Stimulated activated CD4-positive, alpha-beta T cell treated with anti-CD3 and anti-CD28 coated beads, Interleukin-12 subunit alpha, Interleukin-12 subunit beta, amount 100 ng/mL, for 48 hours (primary cell): ENCODE data around the gene LACTB.
"Not testable (repeated sequence)": the region's sequence is repeated elsewhere in the genome, so short reads cannot be mapped to it uniquely, and the experiment has no call there.

Source experiments
- DNase-seq, 3 donors: peaks; one replicate each; pipeline ENCODE4 v3.0.0-alpha.2; 2020; ENCODE audit warnings: low read depth in 2 of 3, low spot score in 1 of 3

LACTB gene

GRCh38 chr15:63089260-63090043, 32.2 kb upstream of the LACTB start:
- DNase-seq = no peak

- DNase-seq = no peak
Measured at GRCh38 chr15:63090472-63090871, 31.2 kb upstream of the LACTB start.

GRCh38 chr15:63090887-63091286, 30.8 kb upstream of the LACTB start:
- DNase-seq = no peak

- no peak for DNase-seq
Measured at GRCh38 chr15:63091679-63092446, 29.8 kb upstream of the LACTB start.

- peak; percentile 52 to 84 (median 64) for DNase-seq
Measured at GRCh38 chr15:63093486-63094205, 28.0 kb upstream of the LACTB start.

- no peak for DNase-seq
Measured at GRCh38 chr15:63094495-63094931, 27.1 kb upstream of the LACTB start.

- DNase-seq = no peak
Measured at GRCh38 chr15:63096178-63096577, 25.5 kb upstream of the LACTB start.

- DNase-seq = not testable (repeated sequence)
Measured at GRCh38 chr15:63098901-63099300, 22.8 kb upstream of the LACTB start.

GRCh38 chr15:63099581-63099980, 22.1 kb upstream of the LACTB start:
- not testable (repeated sequence) for DNase-seq

- no peak for DNase-seq
Measured at GRCh38 chr15:63103416-63103815, 18.2 kb upstream of the LACTB start.

- no peak for DNase-seq
Measured at GRCh38 chr15:63104727-63105126, 16.9 kb upstream of the LACTB start.

GRCh38 chr15:63105354-63105753, 16.3 kb upstream of the LACTB start:
- not testable (repeated sequence) for DNase-seq

- DNase-seq = no peak
Measured at GRCh38 chr15:63107895-63108546, 13.6 kb upstream of the LACTB start.

GRCh38 chr15:63109498-63109897, 12.2 kb upstream of the LACTB start:
- DNase-seq = no peak

GRCh38 chr15:63109920-63110319, 11.7 kb upstream of the LACTB start:
- no peak for DNase-seq

- no peak for DNase-seq
Measured at GRCh38 chr15:63110428-63111026, 11.1 kb upstream of the LACTB start.

- no peak for DNase-seq
Measured at GRCh38 chr15:63111481-63111880, 10.2 kb upstream of the LACTB start.

GRCh38 chr15:63112871-63113270, 8.8 kb upstream of the LACTB start:
- no peak for DNase-seq

- no peak for DNase-seq
Measured at GRCh38 chr15:63114465-63114864, 7.2 kb upstream of the LACTB start.

- no peak for DNase-seq
Measured at GRCh38 chr15:63118854-63119253, 2.8 kb upstream of the LACTB start.
